GM19324 (cell line): ENCODE data around the gene PPP1R14D.

Experiments
- ATAC-seq: cut with Tn5 transposase; IDR thresholded peaks from one replicate; pipeline ENCODE4 v1.9.1; 2021; ENCODE audit warnings: mild to moderate bottlenecking, moderate library complexity; ENCODE audit not compliant: unreplicated experiment, low FRiP score

Gene PPP1R14D

DNA sequence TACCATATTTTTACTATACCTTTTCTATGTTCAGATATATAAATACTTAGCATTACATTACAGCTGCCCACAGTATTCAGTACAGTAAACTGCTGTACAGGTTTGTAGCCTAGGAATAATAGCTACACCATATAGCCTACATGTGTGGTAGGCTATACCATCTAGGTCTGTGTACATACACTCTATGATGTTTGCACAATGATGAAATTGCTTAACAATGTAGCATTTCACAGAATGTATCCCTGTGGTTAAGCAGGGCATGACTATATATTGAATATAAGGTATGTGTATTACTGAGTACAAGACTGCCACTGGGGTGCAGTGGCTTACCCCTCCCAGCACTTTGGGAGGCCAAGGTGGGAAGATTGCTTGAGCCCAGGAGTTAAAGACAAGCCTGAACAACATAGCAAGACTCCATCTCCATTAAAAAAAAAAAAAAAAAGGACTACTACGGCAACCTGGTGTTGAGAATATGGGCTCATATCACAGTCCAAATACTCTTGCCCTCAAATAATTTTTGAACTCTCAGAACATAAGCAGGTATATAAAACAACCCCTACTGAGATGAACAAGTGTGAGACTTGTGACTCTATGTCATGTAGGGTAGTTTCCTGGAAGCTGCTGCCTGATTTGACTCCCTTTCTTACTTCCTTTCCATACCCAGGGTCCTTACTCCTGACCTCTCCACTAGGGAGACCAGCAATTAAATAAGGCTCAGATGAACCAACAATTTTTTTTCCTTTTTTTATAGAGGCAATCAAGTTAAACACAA lies 4.8 kb downstream of the PPP1R14D start:
- no peak for ATAC-seq

GRCh38 chr15:40821195-40821594 lies 7.3 kb downstream of the PPP1R14D start:
- no peak for ATAC-seq

GRCh38 chr15:40819048-40819447 lies 9.5 kb downstream of the PPP1R14D start:
- no peak for ATAC-seq

- ATAC-seq, result no peak
Measured at GRCh38 chr15:40815042-40815698, 13.3 kb downstream of the PPP1R14D start.

DNA sequence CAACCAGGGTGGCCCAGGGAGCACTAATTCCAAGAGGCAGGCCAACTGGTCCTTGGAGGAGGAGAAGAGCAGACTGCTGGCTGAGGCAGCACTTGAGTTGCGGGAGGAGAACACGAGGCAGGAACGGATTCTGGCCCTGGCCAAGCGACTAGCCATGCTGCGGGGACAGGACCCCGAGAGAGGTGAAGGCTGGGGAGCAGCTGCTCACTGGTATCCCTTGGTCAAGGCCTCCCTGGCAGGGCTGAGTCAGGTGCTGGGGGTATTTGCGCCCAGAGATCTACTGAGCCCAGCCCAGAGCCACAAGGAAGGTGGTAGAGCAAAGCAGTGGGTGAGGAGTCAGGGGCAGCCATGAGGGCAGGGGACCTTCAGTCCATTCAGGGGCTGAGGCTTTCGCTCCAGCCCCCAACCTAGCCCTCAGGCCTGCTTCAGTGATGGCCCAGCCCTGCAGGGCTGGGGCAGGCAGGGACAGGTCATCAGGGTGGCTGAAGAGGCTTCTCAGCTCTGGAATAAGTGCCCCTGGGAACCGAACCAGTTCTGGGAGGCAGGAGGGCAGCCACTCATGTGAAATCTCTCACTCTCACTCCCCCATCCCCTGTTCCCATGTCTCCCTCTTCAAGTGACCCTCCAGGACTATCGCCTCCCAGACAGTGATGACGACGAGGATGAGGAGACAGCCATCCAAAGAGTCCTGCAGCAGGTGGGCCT lies 15.6 kb downstream of the PPP1R14D start:
- no peak for ATAC-seq

GRCh38 chr15:40808861-40809450 lies 19.6 kb downstream of the PPP1R14D start:
- no peak for ATAC-seq

DNA sequence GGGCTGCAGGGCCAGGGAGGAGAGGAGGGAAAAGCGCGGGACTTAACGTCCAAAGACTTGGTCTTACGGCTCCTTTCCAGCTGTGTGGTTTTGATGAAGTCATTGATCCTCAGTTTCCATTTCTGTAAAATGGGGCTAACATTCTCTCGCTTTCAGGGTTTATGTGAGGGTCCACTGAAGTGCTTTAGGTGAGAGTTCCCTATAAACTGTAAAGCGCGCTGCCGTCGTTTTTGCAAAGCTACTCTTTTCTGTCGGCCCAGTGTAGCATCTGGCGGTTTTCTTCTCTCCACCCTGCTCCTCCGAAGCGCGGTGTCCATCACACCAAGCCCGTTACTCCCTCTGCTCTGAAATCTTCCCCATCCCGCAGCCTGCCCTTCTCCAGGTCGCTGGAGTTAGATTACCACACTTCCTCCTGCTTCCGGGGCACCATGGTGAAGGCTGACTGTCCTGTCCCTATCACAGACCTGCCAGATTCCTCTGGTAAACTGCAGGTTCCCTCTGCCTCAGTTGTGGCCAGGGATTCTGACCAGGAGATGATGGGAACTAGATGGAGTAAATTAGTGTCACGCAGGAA lies 20.5 kb downstream of the PPP1R14D start:
- ATAC-seq, result no peak

GRCh38 chr15:40807028-40807887 lies 21.2 kb downstream of the PPP1R14D start, which contains the start of the genes DNAJC17 and ZFYVE19:
TSS of gene DNAJC17 (minus strand) at chr15:40807473. CDS start at chr15:40807446, 27 bp downstream.
TSS of gene ZFYVE19 (plus strand) at chr15:40807089. CDS start at chr15:40807590, 501 bp downstream.
- peak; percentile 97 for ATAC-seq

- no peak for ATAC-seq
Measured at GRCh38 chr15:40806672-40807027, 21.9 kb downstream of the PPP1R14D start.

DNA sequence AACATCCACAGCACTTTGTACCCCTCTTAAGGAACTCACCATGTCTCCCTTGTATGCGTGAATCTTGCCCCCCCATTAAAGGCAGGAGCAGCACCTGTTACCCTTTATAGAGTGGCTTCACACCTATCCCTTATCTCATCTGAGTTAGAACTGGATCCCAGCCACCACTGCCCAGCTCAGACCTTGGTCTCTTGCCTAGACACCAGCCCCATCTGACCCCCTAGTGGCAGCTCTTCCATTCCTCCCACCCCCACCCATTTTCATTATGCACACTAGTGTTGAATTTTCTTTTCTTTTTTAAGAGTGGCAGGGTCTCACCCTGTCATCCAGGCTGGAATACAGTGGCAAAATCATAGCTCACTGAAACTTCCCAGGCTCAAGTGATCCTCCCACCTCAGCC lies 24.8 kb downstream of the PPP1R14D start:
- no peak for ATAC-seq

DNA sequence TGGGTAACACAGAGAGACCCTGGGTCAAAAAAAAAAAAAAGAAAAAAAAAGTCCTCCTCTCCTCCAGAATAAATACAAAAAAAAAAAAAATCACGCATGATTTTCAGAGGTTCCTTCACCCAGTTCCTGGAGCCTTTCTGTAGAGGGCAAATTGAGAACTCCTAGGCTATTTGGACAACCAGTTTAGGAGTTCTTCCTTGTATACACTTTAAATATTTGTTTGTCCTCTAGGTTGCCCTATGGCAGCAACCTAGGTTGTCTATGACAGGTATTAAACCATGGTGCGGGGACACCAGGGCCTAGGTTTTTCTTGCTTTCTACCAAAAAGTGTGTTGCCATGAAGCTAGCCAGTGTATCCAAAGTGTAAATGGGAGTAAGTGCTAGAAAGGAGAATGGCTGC lies 25.4 kb downstream of the PPP1R14D start:
- no peak for ATAC-seq

DNA sequence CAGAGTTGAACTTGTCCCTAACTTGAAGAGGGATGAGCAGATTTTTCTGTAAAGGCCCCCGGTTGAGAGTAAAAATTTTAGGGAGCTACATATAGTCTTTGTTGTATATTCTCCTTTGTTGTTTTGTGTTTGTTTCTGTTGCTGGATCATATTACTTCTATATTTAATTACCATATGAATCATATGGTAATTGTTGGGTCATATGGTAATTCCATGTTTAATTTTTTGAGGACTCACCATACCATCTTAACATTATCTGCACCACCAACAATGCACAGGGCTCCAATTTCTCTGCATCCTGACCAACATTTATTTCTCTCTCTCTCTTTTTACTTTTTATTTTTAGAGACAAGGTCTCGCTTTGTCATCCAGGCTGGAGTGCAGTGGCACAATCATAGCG lies 29.0 kb downstream of the PPP1R14D start:
- no peak for ATAC-seq

- ATAC-seq, result no peak
Measured at GRCh38 chr15:40796512-40796911, 32.0 kb downstream of the PPP1R14D start.

GRCh38 chr15:40796041-40796440 lies 32.5 kb downstream of the PPP1R14D start:
- no peak for ATAC-seq

GRCh38 chr15:40793216-40793989 lies 35.1 kb downstream of the PPP1R14D start:
- no peak for ATAC-seq

GRCh38 chr15:40792394-40792793 lies 36.1 kb downstream of the PPP1R14D start:
- ATAC-seq, result no peak

DNA sequence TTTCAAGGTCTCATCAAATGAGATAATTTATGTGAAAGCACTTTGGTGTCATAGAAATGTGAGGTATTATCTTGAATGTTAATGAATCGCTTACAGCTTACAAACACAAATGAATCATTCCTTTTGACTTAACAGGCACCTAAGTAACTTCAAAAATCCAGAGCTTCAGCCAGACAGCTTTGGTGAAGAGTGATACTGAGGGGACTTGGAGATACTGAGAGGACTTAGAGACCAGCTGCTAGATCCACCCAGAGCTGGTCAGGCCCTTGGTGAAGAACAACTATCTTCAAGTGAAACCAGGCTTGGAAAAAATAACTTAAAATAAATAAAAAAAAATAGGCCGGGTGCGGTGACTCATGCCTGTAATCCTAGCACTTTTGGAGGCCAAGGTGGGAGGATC lies 37.8 kb downstream of the PPP1R14D start:
- no peak for ATAC-seq

- ATAC-seq, result no peak
Measured at GRCh38 chr15:40789999-40790398, 38.5 kb downstream of the PPP1R14D start.

DNA sequence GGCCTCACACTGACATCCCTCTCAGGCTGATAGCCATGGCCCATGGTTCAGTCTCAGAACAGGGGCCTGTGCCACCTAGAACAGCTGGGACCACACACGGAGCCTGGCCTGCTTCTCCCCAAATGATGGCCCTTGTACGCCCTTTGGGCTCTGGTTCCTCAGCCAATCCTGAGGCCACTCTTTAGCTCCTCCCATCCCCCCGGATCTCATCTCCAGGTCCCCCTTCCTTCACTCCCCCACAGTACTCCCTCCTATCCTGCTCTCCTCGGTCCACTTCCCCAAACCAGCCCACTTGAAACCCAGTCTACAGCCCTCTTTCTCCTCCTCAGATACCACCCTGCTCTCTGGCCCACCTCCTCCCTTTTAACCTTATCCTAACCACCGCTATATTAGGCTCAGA lies 39.4 kb downstream of the PPP1R14D start:
- ATAC-seq, result no peak
